ENCODE measurements around the gene VPS18. TPM values are rescaled to one million over a fixed set of nuclear protein-coding genes. Genes with fewer than 3 reads are reported as not detected.
A peak's percentile ranks its signal among the peaks of the same experiment; 100 is the strongest.

VPS18 gene
- total RNA-seq, 4 donors from 2014 or later, result 15.0 to 24.9 (median 19.7) TPM

DNA sequence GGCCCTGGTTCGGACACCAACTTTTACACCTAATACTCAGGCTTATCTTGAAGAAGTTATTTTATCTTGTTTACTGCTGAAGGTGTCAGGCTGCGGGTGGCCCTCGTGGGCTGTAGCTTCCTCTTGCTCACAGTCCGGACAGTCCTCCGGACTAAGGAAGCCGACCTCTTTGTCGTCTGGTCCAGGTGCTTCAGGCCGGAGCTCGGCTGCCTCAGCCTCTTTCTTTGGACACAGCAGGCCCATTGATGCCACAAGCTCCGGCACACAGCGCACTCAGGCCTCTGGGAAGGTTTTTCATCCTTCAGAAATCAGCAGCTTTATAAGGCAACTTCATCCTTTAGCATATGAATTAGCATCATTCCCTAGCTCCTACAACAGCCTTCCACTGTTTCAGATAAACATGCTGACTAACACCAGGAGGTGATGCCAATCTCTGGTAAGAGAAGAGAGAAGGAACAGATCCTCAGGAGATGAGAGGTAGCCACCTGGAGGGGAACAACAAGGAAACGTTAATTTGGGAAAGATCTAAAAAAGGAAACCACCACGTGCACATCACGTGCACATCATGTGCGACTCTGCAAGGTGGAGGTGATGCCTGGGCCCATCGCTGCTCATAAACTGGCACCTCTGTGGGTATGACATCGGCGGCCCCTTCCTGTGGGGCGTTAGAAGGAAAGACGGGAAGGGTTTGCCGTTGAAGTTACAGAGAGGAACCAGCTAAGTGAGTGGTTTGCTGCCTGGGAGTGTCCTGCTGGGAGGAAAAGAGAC, 54.6 kb downstream of the VPS18 start:
- H3K4me3 ChIP-seq, result no peak overlapping the region
- no peaks in the 10 kb centered on the region for H3K27me3 ChIP-seq
- H3K9me3 ChIP-seq, result no peaks in the 10 kb centered on the region
- no peak for DNase-seq (ENCODE audit: low spot score in 2 of 2)
- H3K4me1 ChIP-seq, result peaks cover 23% of the 10 kb centered on the region
- WGBS, result 75% methylated on average over 21 of the region's 21 CpGs
- no peaks in the 10 kb centered on the region for H3K36me3 ChIP-seq
- H3K27ac ChIP-seq, result no peak overlapping the region
- TF ChIP-seq POLR2AphosphoS5 (IDR thresholded peaks at IDR 0.05) (no peak), EP300 (IDR thresholded peaks at IDR 0.05) (no peak), POLR2A (IDR thresholded peaks at IDR 0.05) (no peak)
- TF ChIP-seq, protein P1, sequence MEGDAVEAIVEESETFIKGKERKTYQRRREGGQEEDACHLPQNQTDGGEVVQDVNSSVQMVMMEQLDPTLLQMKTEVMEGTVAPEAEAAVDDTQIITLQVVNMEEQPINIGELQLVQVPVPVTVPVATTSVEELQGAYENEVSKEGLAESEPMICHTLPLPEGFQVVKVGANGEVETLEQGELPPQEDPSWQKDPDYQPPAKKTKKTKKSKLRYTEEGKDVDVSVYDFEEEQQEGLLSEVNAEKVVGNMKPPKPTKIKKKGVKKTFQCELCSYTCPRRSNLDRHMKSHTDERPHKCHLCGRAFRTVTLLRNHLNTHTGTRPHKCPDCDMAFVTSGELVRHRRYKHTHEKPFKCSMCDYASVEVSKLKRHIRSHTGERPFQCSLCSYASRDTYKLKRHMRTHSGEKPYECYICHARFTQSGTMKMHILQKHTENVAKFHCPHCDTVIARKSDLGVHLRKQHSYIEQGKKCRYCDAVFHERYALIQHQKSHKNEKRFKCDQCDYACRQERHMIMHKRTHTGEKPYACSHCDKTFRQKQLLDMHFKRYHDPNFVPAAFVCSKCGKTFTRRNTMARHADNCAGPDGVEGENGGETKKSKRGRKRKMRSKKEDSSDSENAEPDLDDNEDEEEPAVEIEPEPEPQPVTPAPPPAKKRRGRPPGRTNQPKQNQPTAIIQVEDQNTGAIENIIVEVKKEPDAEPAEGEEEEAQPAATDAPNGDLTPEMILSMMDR (IDR thresholded peaks at IDR 0.05), result no peak

DNA sequence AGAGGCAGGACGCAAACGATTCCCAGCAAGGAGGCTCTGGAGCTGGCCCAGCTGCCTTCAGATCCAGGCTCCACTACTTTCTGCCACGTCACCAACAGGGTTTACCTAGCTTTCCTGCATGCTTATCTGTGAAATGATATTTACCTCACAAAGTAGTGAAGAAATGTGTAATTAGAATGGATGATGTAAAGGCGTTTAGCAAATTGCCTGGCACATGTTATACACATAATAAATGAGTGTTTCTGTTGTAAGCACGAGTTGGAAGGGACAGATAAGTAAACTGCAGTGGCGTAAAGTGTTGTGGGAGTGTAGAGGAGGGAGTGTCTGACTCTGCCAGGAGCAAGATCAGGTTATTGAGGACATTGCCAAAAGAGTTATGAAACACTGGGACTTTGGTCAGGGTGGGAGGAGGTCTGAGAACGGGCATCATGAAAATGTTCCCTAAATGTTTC, 55.5 kb downstream of the VPS18 start:
- H3K27ac ChIP-seq, result peak overlapping the region; percentile 28
- TF ChIP-seq POLR2A (IDR thresholded peaks at IDR 0.05) (no peak), EP300 (IDR thresholded peaks at IDR 0.05) (no peak)
- H3K27me3 ChIP-seq, result no peaks in the 10 kb centered on the region
- no peak overlapping the region for H3K4me3 ChIP-seq
- WGBS, result 55% methylated on average over 7 of the region's 7 CpGs
- peaks cover 24% of the 10 kb centered on the region for H3K4me1 ChIP-seq
- H3K9me3 ChIP-seq, result no peaks in the 10 kb centered on the region
- DNase-seq (ENCODE audit: low spot score in 2 of 2), result no peak
- H3K36me3 ChIP-seq, result no peaks in the 10 kb centered on the region

DNA sequence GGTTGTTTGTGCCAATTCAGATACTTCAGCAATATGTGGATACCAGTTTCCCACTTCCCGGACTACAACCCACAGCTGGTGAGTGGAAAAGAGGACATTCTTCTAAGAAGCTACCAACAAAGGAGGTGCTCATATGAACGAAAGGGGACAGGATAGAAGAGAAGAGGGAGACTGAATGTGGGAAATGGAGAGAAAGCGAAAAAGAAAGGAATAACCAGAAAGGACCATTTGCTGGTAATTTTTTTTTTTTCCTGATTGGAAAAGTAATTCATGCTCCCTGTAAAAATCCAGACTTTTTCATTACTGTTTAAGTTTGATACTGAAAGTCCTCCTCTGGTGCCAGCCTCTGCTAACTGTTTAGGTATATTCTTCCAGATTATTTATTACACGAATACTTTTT, 57.5 kb downstream of the VPS18 start:
- Histone ChIP-seq H3K4me1 (peaks cover 24% of the 10 kb centered on the region), H3K27ac (no peak overlapping the region), H3K9me3 (no peaks in the 10 kb centered on the region), H3K4me3 (no peak overlapping the region), H3K36me3 (no peaks in the 10 kb centered on the region), H3K27me3 (no peaks in the 10 kb centered on the region)
- TF ChIP-seq EP300 (IDR thresholded peaks at IDR 0.05) (no peak), POLR2AphosphoS5 (IDR thresholded peaks at IDR 0.05) (no peak), POLR2A (IDR thresholded peaks at IDR 0.05) (no peak)
- TF ChIP-seq, protein P1 (IDR thresholded peaks at IDR 0.05), result no peak
- 84% methylated on average over 4 of the region's 4 CpGs for WGBS
- DNase-seq (ENCODE audit: low spot score in 2 of 2), result no peak

DNA sequence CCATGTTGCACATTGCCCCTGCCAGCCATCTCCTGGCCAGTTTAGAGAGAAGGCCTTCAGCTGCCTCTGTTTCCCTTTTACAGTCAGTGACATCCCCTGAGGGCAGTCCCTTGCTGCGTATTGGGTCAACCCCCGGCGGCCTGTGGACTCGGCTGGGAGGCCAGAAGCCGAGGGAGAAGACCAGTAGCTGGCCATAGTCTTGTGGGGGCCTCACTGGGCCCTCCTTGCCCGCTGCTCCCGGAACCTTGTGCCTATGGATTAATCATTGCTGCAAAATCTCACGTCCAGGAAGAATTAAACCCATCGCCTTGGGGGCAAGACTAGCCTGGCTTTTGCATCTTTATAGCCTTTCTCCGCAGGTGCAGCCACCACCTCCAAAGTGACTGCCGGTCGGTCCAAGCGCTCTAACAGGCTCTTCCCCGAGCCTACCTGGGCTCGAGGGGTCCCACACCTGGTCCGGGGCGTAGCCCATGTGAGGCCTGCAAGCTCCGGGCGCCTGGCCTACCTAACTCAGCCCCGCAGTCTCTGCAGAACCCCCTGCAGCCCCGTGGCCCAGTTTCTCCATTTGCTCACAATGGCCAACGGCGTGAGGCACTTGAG, 58.2 kb downstream of the VPS18 start:
- Histone ChIP-seq H3K4me3 (peak overlapping the region; percentile 65), H3K9me3 (no peaks in the 10 kb centered on the region), H3K27me3 (no peaks in the 10 kb centered on the region), H3K36me3 (no peaks in the 10 kb centered on the region), H3K4me1 (peaks cover 24% of the 10 kb centered on the region), H3K27ac (no peak overlapping the region)
- WGBS, result 71% methylated on average over 14 of the region's 23 CpGs
- DNase-seq (ENCODE audit: low spot score in 2 of 2), result no peak
- TF ChIP-seq POLR2A (IDR thresholded peaks at IDR 0.05), result no peak
- TF ChIP-seq EP300 (IDR thresholded peaks at IDR 0.05), result no peak
- TF ChIP-seq POLR2AphosphoS5 (IDR thresholded peaks at IDR 0.05), result no peak
- TF ChIP-seq, protein P1 (IDR thresholded peaks at IDR 0.05), result no peak

DNA sequence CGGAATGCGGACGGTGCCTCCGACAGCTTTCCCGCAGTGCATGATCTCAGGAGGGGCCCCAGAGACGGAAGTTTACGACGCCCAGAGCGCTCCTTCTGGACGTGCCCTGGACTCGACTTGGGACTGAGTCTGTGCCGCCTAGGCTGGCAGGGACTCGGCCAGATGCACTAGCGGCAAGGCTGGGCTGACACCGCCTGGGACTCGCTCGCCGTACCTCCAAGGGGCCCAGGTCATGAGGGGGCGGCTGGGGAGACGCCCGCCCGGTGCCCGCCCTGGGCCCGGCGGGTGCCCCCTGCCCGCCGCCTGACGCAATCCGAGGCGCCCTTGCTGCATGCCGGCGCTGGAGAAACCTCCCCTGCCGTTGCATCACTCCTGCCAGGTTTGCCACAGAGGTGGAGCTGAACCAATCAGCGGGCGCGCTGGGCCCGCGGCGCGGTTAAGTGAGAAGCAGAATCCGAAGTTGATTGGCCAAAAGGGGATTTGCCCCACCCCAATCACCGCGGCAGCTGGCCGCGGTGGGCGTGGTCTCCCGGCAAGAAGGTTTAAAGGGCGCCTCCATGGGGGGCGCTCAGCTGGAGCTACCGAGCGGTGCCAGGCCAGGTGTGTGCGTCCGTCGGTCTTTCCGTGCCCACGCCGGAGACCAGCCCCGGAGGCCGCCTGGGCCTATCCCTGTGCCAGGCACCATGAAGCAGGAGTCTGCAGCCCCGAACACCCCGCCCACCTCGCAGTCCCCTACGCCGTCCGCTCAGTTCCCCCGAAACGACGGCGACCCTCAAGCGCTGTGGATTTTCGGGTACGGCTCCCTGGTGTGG, 58.9 kb downstream of the VPS18 start, which contains the start of gene CHAC1:
Gene CHAC1 (plus strand): TSS at position 571 of the 812 bp plus-strand sequence. CDS start 113 bp downstream, at position 684.
- no peaks in the 10 kb centered on the region for H3K36me3 ChIP-seq
- H3K4me1 ChIP-seq, result peaks cover 24% of the 10 kb centered on the region
- DNase-seq (ENCODE audit: low spot score in 2 of 2), result peak; percentile 93 to 95
- no peaks in the 10 kb centered on the region for H3K27me3 ChIP-seq
- TF ChIP-seq POLR2A (IDR thresholded peaks at IDR 0.05) (no peak), POLR2AphosphoS5 (IDR thresholded peaks at IDR 0.05) (no peak), EP300 (IDR thresholded peaks at IDR 0.05) (no peak)
- TF ChIP-seq, protein P1 (IDR thresholded peaks at IDR 0.05), result no peak
- H3K27ac ChIP-seq, result no peak within 1 kb of the TSS
- H3K4me3 ChIP-seq, result peak within 1 kb of the TSS; percentile 65
- WGBS, result 0% methylated on average over 13 of the region's 72 CpGs
- H3K9me3 ChIP-seq, result no peaks in the 10 kb centered on the region

Other genes with a start within 250 kb of the VPS18 start
- 1 to 10 TPM in 2 of 4 donors, under 1 TPM in 2; 0.64 to 2.2 (median 1.1) TPM for gene RAD51, start 199.3 kb upstream of the VPS18 start, total RNA-seq
- gene RMDN3, start 139.2 kb upstream of the VPS18 start, total RNA-seq, result 10 to 100 TPM; 25.4 to 44.8 (median 35.6) TPM
- 10 to 100 TPM; 39.4 to 70.3 (median 56.2) TPM for gene GCHFR, start 130.4 kb upstream of the VPS18 start, total RNA-seq
- 10 to 100 TPM in 3 of 4 donors, 1 to 10 TPM in 1; 6.8 to 25.2 (median 19.6) TPM for gene C15orf62, start 124.5 kb upstream of the VPS18 start, total RNA-seq
- gene ZFYVE19, start 87.4 kb upstream of the VPS18 start, total RNA-seq, result 10 to 100 TPM; 33.3 to 57.1 (median 37.9) TPM
- 10 to 100 TPM; 20.4 to 40.2 (median 30.3) TPM for gene DNAJC17, start 87.0 kb upstream of the VPS18 start, total RNA-seq
- gene PPP1R14D, start 65.7 kb upstream of the VPS18 start, total RNA-seq, result not detected
- gene SPINT1, start 50.4 kb upstream of the VPS18 start, total RNA-seq, result 100 to 1,000 TPM; 303 to 430 (median 372) TPM
- gene RHOV, start 20.2 kb upstream of the VPS18 start, total RNA-seq, result 10 to 100 TPM; 46.9 to 96.3 (median 79.7) TPM
- 1 to 10 TPM in 3 of 4 donors, under 1 TPM in 1; 0.47 to 5.3 (median 2.6) TPM for gene DLL4, start 34.9 kb downstream of the VPS18 start, total RNA-seq
- gene CHAC1, start 59.0 kb downstream of the VPS18 start, total RNA-seq, result 1 to 10 TPM in 3 of 4 donors, not detected in 1; 2.6 to 10.0 (median 3.3) TPM
- 10 to 100 TPM; 29.4 to 45.9 (median 41.0) TPM for gene INO80, start 221.8 kb downstream of the VPS18 start, total RNA-seq